ENCODE measurements around the gene RPL7L1. TPM values are rescaled to one million over a fixed set of nuclear protein-coding genes. Genes with fewer than 3 reads are reported as not detected.

The RPL7L1 gene
- total RNA-seq, 2 donors from 2014 or later = 55.5 to 75.8 TPM

DNA sequence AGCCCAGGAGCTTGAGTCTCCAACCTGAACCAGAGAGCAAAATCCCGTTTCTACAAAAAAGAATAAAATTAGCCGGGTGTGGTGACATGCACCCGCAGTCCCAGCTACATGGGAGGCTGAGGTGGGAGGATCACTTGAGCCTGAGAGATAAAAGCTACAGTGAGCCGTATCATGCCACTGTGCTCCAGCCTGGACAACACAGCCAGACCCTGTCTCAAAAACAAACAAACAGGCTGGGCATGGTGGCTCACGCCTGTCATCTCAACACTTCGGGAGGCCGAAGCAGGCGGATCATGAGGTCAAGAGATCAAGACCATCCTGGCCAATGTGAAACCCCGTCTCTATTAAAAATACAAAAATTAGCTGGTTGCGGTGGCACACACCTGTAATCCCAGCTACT is 25.1 kb downstream of the RPL7L1 start:
- DNase-seq (ENCODE audit: low spot score) (no peak), ATAC-seq (ENCODE audit: insufficient number of reproducible peaks, low FRiP score, low read depth) (no peak)
- H3K4me3 ChIP-seq = no peak overlapping the region
- no peaks in the 10 kb centered on the region for H3K36me3 ChIP-seq
- peaks cover 6 to 23% of the 10 kb centered on the region in 2 donors for H3K4me1 ChIP-seq (ENCODE audit: control insufficient read depth in 1 of 2, low read depth in 2 of 2)
- no peaks in the 10 kb centered on the region for H3K27me3 ChIP-seq (replicated peaks; ENCODE audit: insufficient read depth)
- H3K27ac ChIP-seq = no peak overlapping the region
- H3K9me3 ChIP-seq = no peaks in the 10 kb centered on the region
- TF ChIP-seq CTCF (IDR thresholded peaks at IDR 0.05) = no peak

DNA sequence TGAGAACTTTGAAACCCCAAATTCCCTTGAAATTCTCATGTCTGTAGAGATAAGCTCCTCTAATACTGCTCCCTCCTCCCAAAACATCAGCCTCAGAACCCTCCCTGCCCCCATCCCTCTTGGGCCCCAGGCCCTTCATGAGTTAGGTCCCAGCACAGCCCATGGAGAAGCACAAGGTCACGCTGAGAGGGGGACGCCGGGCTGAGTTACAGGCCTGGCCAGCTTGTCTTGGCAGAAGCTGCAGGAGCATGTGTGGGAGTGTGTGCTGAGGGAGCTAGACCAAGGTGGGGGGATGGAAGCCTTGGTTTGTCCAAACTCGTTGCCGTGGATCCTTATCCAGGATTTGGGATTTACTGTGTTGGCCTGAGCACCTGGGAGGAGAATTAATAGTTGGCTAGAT is 27.9 kb downstream of the RPL7L1 start:
- H3K9me3 ChIP-seq = no peaks in the 10 kb centered on the region
- TF ChIP-seq CTCF (IDR thresholded peaks at IDR 0.05) = no peak
- H3K27me3 ChIP-seq (replicated peaks; ENCODE audit: insufficient read depth) = no peaks in the 10 kb centered on the region
- no peak overlapping the region for H3K27ac ChIP-seq
- DNase-seq (ENCODE audit: low spot score) (no peak), ATAC-seq (ENCODE audit: insufficient number of reproducible peaks, low FRiP score, low read depth) (no peak)
- no peaks in the 10 kb centered on the region for H3K36me3 ChIP-seq
- peaks cover 0 to 9% of the 10 kb centered on the region in 2 donors for H3K4me1 ChIP-seq (ENCODE audit: control insufficient read depth in 1 of 2, low read depth in 2 of 2)
- H3K4me3 ChIP-seq = no peak overlapping the region

GRCh38 chr6:42909835-42910234 is 30.4 kb downstream of the RPL7L1 start:
- Histone ChIP-seq H3K4me1 (ENCODE audit: control insufficient read depth in 1 of 2, low read depth in 2 of 2) (peaks cover 0 to 9% of the 10 kb centered on the region in 2 donors), H3K4me3 (no peak overlapping the region), H3K9me3 (no peaks in the 10 kb centered on the region), H3K27me3 (replicated peaks; ENCODE audit: insufficient read depth) (no peaks in the 10 kb centered on the region), H3K27ac (no peak overlapping the region), H3K36me3 (no peaks in the 10 kb centered on the region)
- no peak for DNase-seq (ENCODE audit: low spot score)
- no peak for TF ChIP-seq CTCF (IDR thresholded peaks at IDR 0.05)
- ATAC-seq (ENCODE audit: insufficient number of reproducible peaks, low FRiP score, low read depth) = no peak

GRCh38 chr6:42911171-42912021 is 32.0 kb downstream of the RPL7L1 start:
- Histone ChIP-seq H3K4me1 (ENCODE audit: control insufficient read depth in 1 of 2, low read depth in 2 of 2) (peaks cover 0 to 9% of the 10 kb centered on the region in 2 donors), H3K36me3 (no peaks in the 10 kb centered on the region), H3K9me3 (no peaks in the 10 kb centered on the region), H3K4me3 (peak overlapping the region; percentile 36), H3K27me3 (replicated peaks; ENCODE audit: insufficient read depth) (no peaks in the 10 kb centered on the region), H3K27ac (no peak overlapping the region)
- ATAC-seq (ENCODE audit: insufficient number of reproducible peaks, low FRiP score, low read depth) (no peak), DNase-seq (ENCODE audit: low spot score) (no peak)
- no peak for TF ChIP-seq CTCF (IDR thresholded peaks at IDR 0.05)

DNA sequence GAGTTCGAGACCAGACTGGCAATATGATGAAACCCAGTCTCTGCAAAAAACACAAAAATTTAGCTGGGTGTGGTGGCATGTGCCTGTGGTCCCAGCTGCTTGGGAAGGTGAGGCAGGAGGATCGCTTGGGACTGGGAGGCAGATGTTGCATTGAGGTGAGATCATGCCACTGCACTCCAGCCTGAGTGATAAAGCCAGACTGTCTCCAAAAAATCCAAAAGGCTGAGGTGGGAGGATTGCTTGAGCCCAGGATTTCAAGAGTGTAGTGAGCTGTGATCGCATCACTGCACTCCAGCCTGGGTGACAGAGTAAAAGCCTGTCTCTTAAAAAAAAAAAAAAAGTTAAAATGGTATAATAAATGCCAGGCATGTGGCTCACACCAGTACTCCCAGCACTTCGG is 35.1 kb downstream of the RPL7L1 start:
- no peaks in the 10 kb centered on the region for H3K9me3 ChIP-seq
- no peaks in the 10 kb centered on the region for H3K27me3 ChIP-seq (replicated peaks; ENCODE audit: insufficient read depth)
- no peak for DNase-seq (ENCODE audit: low spot score)
- ATAC-seq (ENCODE audit: insufficient number of reproducible peaks, low FRiP score, low read depth) = no peak
- no peak overlapping the region for H3K27ac ChIP-seq
- H3K4me1 ChIP-seq (ENCODE audit: control insufficient read depth in 1 of 2, low read depth in 2 of 2) = peaks cover 0 to 9% of the 10 kb centered on the region in 2 donors
- no peak for TF ChIP-seq CTCF (IDR thresholded peaks at IDR 0.05)
- H3K4me3 ChIP-seq = no peak overlapping the region
- H3K36me3 ChIP-seq = no peaks in the 10 kb centered on the region

Data from thoracic aorta (tissue), 2 donors.